Measurements from ENCODE around the gene PFDN2. TPM values are rescaled to one million over a fixed set of nuclear protein-coding genes. Genes with fewer than 3 reads are reported as not detected.

PFDN2 gene
- total and polyA plus RNA-seq, 10 of the 15 experiments (the other 5 are each of a cell fraction or from before 2014, with no cell fraction given), result 30.0 to 141 (median 80.5) TPM

- Histone ChIP-seq H4K20me1 (ENCODE audit: control insufficient read depth, insufficient read depth) (no peaks in the 10 kb centered on the region), H3K27ac (ENCODE audit: control insufficient read depth, insufficient read depth) (no peak overlapping the region), H2AFZ (ENCODE audit: control insufficient read depth, low read depth, low read length) (no peak overlapping the region), H3K36me3 (ENCODE audit: control insufficient read depth in 2 of 2, insufficient read depth in 2 of 2, low read length in 1 of 2) (no peaks in the 10 kb centered on the region), H3K4me1 (ENCODE audit: control insufficient read depth, insufficient read depth, low read length) (no peaks in the 10 kb centered on the region), H3K4me3 (no peak overlapping the region), H3K9me3 (replicated peaks; ENCODE audit: control insufficient read depth, insufficient read depth, low read length) (no peaks in the 10 kb centered on the region), H3K79me2 (ENCODE audit: control insufficient read depth, insufficient read depth, low read length) (peaks cover 12% of the 10 kb centered on the region), H3K9ac (ENCODE audit: control insufficient read depth, insufficient read depth, low read length) (no peak overlapping the region), H3K4me2 (ENCODE audit: control insufficient read depth, insufficient read depth) (no peak overlapping the region), H3K27me3 (replicated peaks in 1 of 2; ENCODE audit: control insufficient read depth in 2 of 2, insufficient read depth in 2 of 2, low read length in 1 of 2) (no peaks in the 10 kb centered on the region)
- FAIRE-seq (no peak), ATAC-seq (no peak), DNase-seq (ENCODE audit: low read depth, low spot score) (no peak)
- in situ Hi-C loops (cut with MboI), result no loop called here
- intact Hi-C loops (cut with micrococcal nuclease; ENCODE audit: unreplicated experiment), result no loop called here
- CTCF ChIA-PET, result interaction anchor here (0.7 to 6.2 kb wide), 19 partner anchors 8 to 303 kb away, joined by 3 to 60 read pairs (median 5); partner anchors contain the start of genes ARHGAP30, KLHDC9, NIT1 and PFDN2
- SMC1A ChIA-PET (ENCODE audit: uncharacterized antibody, unreplicated experiment), result interaction anchor here (0.7 to 4.4 kb wide), 14 partner anchors 9 to 186 kb away, joined by 3 to 26 read pairs (median 4); partner anchors contain the start of genes ARHGAP30, KLHDC9, NIT1 and PFDN2
- POLR2A ChIA-PET, result interaction anchor here (0.9 to 1.2 kb wide), 2 partner anchors 11 to 357 kb away, joined by 3 read pairs; no protein-coding TSS in a partner anchor
- TF ChIP-seq MAX (IDR thresholded peaks at IDR 0.05; ENCODE audit: low read depth, low read length) (no peak), KAT2A (conservative IDR thresholded peaks at IDR 0.05; ENCODE audit: control insufficient read depth, low read depth, low read length) (no peak), NR2F1 (conservative IDR thresholded peaks at IDR 0.05) (no peak), CREB1 (IDR thresholded peaks at IDR 0.05; ENCODE audit: low read depth) (no peak), PML (IDR thresholded peaks at IDR 0.05; ENCODE audit: low read length) (no peak), ZNF384 (IDR thresholded peaks at IDR 0.05; ENCODE audit: borderline replicate concordance, low read depth, low read length) (no peak), KLF5 (IDR thresholded peaks at IDR 0.05; ENCODE audit: partially characterized antibody) (no peak)
- RAD21 ChIA-PET (ENCODE audit: unreplicated experiment), result interaction anchor here (1.3 to 2.8 kb wide), 6 partner anchors 21 to 141 kb away, joined by 3 to 15 read pairs (median 4); partner anchors contain the start of genes ARHGAP30, KLHDC9, NIT1 and PFDN2
- 100% methylated on average over 1 of the region's 1 CpG for WGBS (ENCODE audit: insufficient coverage, insufficient replicate concordance, low lambda C conversion rate, missing lambda C conversion rate)
- no TSS peak for BruUV-seq (replicated peaks)
Measured at GRCh38 chr1:161138431-161138830, 20.6 kb upstream of the PFDN2 start.
